Measurements from ENCODE around the gene CDS2. TPM values are rescaled to one million over a fixed set of nuclear protein-coding genes. Genes with fewer than 3 reads are reported as not detected.

The CDS2 gene
- total and polyA plus RNA-seq, 2 of the 13 experiments (the other 11 are each of a cell fraction or from before 2014, with no cell fraction given) = 81.3 to 153 TPM

DNA sequence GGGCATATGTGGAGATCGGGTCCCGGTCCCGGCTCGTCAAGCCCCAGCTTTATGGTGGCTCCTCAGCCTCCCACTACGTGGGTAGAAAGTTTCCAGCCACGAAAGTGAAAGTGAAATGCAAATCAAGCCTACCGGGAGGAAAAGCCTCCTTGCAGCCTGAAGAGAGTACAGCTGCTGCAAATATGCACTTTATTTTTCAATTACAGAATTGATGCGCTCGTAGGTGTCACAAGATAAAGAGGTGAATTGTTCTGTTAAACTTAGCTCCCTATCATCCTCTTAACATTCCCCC is 6.7 kb upstream of the CDS2 start (continued):
- no peak for TF ChIP-seq AKAP8 (CRISPR knock-in tag; IDR thresholded peaks at IDR 0.05)
- TF ChIP-seq, protein P1, sequence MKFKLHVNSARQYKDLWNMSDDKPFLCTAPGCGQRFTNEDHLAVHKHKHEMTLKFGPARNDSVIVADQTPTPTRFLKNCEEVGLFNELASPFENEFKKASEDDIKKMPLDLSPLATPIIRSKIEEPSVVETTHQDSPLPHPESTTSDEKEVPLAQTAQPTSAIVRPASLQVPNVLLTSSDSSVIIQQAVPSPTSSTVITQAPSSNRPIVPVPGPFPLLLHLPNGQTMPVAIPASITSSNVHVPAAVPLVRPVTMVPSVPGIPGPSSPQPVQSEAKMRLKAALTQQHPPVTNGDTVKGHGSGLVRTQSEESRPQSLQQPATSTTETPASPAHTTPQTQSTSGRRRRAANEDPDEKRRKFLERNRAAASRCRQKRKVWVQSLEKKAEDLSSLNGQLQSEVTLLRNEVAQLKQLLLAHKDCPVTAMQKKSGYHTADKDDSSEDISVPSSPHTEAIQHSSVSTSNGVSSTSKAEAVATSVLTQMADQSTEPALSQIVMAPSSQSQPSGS (CRISPR knock-in tag; IDR thresholded peaks at IDR 0.05) = peak; percentile 2; the same call in 1 of the 2 replicates
- TF ChIP-seq, protein P2, sequence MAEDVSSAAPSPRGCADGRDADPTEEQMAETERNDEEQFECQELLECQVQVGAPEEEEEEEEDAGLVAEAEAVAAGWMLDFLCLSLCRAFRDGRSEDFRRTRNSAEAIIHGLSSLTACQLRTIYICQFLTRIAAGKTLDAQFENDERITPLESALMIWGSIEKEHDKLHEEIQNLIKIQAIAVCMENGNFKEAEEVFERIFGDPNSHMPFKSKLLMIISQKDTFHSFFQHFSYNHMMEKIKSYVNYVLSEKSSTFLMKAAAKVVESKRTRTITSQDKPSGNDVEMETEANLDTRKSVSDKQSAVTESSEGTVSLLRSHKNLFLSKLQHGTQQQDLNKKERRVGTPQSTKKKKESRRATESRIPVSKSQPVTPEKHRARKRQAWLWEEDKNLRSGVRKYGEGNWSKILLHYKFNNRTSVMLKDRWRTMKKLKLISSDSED (CRISPR knock-in tag; IDR thresholded peaks at IDR 0.05) = no peak
- TF ChIP-seq, protein P3, sequence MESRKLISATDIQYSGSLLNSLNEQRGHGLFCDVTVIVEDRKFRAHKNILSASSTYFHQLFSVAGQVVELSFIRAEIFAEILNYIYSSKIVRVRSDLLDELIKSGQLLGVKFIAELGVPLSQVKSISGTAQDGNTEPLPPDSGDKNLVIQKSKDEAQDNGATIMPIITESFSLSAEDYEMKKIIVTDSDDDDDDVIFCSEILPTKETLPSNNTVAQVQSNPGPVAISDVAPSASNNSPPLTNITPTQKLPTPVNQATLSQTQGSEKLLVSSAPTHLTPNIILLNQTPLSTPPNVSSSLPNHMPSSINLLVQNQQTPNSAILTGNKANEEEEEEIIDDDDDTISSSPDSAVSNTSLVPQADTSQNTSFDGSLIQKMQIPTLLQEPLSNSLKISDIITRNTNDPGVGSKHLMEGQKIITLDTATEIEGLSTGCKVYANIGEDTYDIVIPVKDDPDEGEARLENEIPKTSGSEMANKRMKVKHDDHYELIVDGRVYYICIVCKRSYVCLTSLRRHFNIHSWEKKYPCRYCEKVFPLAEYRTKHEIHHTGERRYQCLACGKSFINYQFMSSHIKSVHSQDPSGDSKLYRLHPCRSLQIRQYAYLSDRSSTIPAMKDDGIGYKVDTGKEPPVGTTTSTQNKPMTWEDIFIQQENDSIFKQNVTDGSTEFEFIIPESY (CRISPR knock-in tag; IDR thresholded peaks at IDR 0.05) = no peak
- TF ChIP-seq SALL1 (CRISPR knock-in tag; IDR thresholded peaks at IDR 0.05) = no peak
- TF ChIP-seq ZFP62 (CRISPR knock-in tag; IDR thresholded peaks at IDR 0.05) = no peak
- TF ChIP-seq, protein P4, sequence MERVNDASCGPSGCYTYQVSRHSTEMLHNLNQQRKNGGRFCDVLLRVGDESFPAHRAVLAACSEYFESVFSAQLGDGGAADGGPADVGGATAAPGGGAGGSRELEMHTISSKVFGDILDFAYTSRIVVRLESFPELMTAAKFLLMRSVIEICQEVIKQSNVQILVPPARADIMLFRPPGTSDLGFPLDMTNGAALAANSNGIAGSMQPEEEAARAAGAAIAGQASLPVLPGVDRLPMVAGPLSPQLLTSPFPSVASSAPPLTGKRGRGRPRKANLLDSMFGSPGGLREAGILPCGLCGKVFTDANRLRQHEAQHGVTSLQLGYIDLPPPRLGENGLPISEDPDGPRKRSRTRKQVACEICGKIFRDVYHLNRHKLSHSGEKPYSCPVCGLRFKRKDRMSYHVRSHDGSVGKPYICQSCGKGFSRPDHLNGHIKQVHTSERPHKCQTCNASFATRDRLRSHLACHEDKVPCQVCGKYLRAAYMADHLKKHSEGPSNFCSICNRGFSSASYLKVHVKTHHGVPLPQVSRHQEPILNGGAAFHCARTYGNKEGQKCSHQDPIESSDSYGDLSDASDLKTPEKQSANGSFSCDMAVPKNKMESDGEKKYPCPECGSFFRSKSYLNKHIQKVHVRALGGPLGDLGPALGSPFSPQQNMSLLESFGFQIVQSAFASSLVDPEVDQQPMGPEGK (CRISPR knock-in tag; IDR thresholded peaks at IDR 0.05) = no peak; the same call in 1 of the 2 replicates
- TF ChIP-seq KLF12 (CRISPR knock-in tag; IDR thresholded peaks at IDR 0.05; ENCODE audit: borderline replicate concordance) = no peak
- TF ChIP-seq HMGA1 (CRISPR knock-in tag; conservative IDR thresholded peaks at IDR 0.05) = no peak
- TF ChIP-seq CEBPB (IDR thresholded peaks at IDR 0.05; ENCODE audit: borderline replicate concordance, low read depth, low read length) = no peak
- TF ChIP-seq MYNN (CRISPR knock-in tag; IDR thresholded peaks at IDR 0.05; ENCODE audit: low read depth) = no peak
- TF ChIP-seq ZNF317 (CRISPR knock-in tag; IDR thresholded peaks at IDR 0.05) = 0 out of 2 replicates have a peak, but pooled peaks have one; percentile 29
- TF ChIP-seq ERF (CRISPR knock-in tag; IDR thresholded peaks at IDR 0.05) = no peak
- no peak for TF ChIP-seq ATRX (CRISPR knock-in tag; IDR thresholded peaks at IDR 0.05; ENCODE audit: borderline replicate concordance)
- TF ChIP-seq ISX (CRISPR knock-in tag; conservative IDR thresholded peaks at IDR 0.05) = peak; percentile 42; the same call in 1 of the 2 replicates
- TF ChIP-seq ZNF17 (CRISPR knock-in tag; IDR thresholded peaks at IDR 0.05) = no peak
- TF ChIP-seq, protein P5, sequence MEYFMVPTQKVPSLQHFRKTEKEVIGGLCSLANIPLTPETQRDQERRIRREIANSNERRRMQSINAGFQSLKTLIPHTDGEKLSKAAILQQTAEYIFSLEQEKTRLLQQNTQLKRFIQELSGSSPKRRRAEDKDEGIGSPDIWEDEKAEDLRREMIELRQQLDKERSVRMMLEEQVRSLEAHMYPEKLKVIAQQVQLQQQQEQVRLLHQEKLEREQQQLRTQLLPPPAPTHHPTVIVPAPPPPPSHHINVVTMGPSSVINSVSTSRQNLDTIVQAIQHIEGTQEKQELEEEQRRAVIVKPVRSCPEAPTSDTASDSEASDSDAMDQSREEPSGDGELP (IDR thresholded peaks at IDR 0.05; ENCODE audit: borderline replicate concordance, low read depth) = no peak
- TF ChIP-seq, protein P6, sequence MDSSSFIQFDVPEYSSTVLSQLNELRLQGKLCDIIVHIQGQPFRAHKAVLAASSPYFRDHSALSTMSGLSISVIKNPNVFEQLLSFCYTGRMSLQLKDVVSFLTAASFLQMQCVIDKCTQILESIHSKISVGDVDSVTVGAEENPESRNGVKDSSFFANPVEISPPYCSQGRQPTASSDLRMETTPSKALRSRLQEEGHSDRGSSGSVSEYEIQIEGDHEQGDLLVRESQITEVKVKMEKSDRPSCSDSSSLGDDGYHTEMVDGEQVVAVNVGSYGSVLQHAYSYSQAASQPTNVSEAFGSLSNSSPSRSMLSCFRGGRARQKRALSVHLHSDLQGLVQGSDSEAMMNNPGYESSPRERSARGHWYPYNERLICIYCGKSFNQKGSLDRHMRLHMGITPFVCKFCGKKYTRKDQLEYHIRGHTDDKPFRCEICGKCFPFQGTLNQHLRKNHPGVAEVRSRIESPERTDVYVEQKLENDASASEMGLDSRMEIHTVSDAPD (CRISPR knock-in tag; IDR thresholded peaks at IDR 0.05) = no peak
- TF ChIP-seq, protein P7, sequence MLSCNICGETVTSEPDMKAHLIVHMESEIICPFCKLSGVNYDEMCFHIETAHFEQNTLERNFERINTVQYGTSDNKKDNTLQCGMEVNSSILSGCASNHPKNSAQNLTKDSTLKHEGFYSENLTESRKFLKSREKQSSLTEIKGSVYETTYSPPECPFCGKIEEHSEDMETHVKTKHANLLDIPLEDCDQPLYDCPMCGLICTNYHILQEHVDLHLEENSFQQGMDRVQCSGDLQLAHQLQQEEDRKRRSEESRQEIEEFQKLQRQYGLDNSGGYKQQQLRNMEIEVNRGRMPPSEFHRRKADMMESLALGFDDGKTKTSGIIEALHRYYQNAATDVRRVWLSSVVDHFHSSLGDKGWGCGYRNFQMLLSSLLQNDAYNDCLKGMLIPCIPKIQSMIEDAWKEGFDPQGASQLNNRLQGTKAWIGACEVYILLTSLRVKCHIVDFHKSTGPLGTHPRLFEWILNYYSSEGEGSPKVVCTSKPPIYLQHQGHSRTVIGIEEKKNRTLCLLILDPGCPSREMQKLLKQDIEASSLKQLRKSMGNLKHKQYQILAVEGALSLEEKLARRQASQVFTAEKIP (CRISPR knock-in tag; IDR thresholded peaks at IDR 0.05; ENCODE audit: borderline replicate concordance) = no peak
- TF ChIP-seq ZNF75D (CRISPR knock-in tag; IDR thresholded peaks at IDR 0.05; ENCODE audit: borderline replicate concordance) = no peak

Measured in HepG2 (cell line).